GM12878 (cell line): ENCODE data around the gene SYNRG. TPM values are rescaled to one million over a fixed set of nuclear protein-coding genes. Genes with fewer than 3 reads are reported as not detected.

ENCODE experiments used
- ATAC-seq: fragments of 200-7000 bp; cut with Tn5 transposase; 3 replicates; pipeline ENCODE4 v1.9.1; 2020; ENCODE audit warnings: mild to moderate bottlenecking, moderate library complexity
- BruUV-seq: library from RNA; stranded (reverse); fragments of 400-500 nt; replicated peaks from 2 replicates; lab custom pipeline; 2021; lab: Mats Ljungman, UMichigan
- CTCF ChIA-PET: fragments of 300-600 bp; sonication (Branson Sonifier 250); formaldehyde crosslinking; extraction: SDS; loops from one replicate; lab custom pipeline; 2021; ENCODE audit warnings: inconsistent platforms; lab: Yijun Ruan, JAX
- POLR2A ChIA-PET: fragments of 350-600 bp; formaldehyde crosslinking; extraction: SDS; loops from one replicate; lab custom pipeline; 2021; ENCODE audit warnings: inconsistent platforms; lab: Charles Lee
- RAD21 ChIA-PET: fragments of 300-600 bp; sonication (Branson Sonifier 250); formaldehyde crosslinking; loops from one replicate; lab custom pipeline; 2023; ENCODE audit warnings: antibody characterized with exemption; ENCODE audit not compliant: unreplicated experiment; lab: Charles Lee
- SMC1A ChIA-PET: fragments of 300-600 bp; sonication (Branson Sonifier 250); formaldehyde crosslinking; loops from one replicate; lab custom pipeline; 2023; ENCODE audit not compliant: unreplicated experiment, uncharacterized antibody; lab: Charles Lee
- DNase-seq: peaks from one replicate; pipeline ENCODE4 v3.0.0-alpha.2; 2011; ENCODE audit warnings: low read depth, low spot score
- FAIRE-seq: peaks from 3 replicates; lab custom pipeline; 2011; peaks lifted over from hg19 to GRCh38; lab: Jason Lieb, UNC
- H2AFZ ChIP-seq: 2 replicates; pipeline ENCODE4 v1.6.0; 2011; ENCODE audit warnings: low read depth, low read length, control low read depth; ENCODE audit not compliant: control insufficient read depth
- H3K27ac ChIP-seq: 2 replicates; pipeline ENCODE4 v1.5.1; 2011; ENCODE audit warnings: control low read depth; ENCODE audit not compliant: control insufficient read depth, insufficient read depth
- H3K27me3 ChIP-seq, 2 experiments: replicated peaks in 1 of 2; 2 replicates each; pipeline versions ENCODE4 v1.6.0 to v1.6.1; 2011; ENCODE audit warnings: low read length in 1 of 2; ENCODE audit not compliant: control insufficient read depth in 2 of 2, insufficient read depth in 2 of 2
- H3K36me3 ChIP-seq, 2 experiments: 2 replicates each; pipeline ENCODE4 v1.5.1; 2011; ENCODE audit warnings: low read length in 1 of 2; ENCODE audit not compliant: control insufficient read depth in 2 of 2, insufficient read depth in 2 of 2
- H3K4me1 ChIP-seq: 2 replicates; pipeline ENCODE4 v1.6.1; 2011; ENCODE audit warnings: mild to moderate bottlenecking, low read length, moderate library complexity, mixed read lengths; ENCODE audit not compliant: control insufficient read depth, insufficient read depth
- H3K4me2 ChIP-seq: 2 replicates; pipeline ENCODE4 v1.6.0; 2011; ENCODE audit warnings: control low read depth; ENCODE audit not compliant: control insufficient read depth, insufficient read depth
- H3K4me3 ChIP-seq: fragments of 200-600 bp; sonication (generic); 2 replicates; pipeline ENCODE4 v1.5.1; 2016
- H3K79me2 ChIP-seq: 2 replicates; pipeline ENCODE4 v1.6.0; 2011; ENCODE audit warnings: low read length; ENCODE audit not compliant: control insufficient read depth, insufficient read depth
- H3K9ac ChIP-seq: 2 replicates; pipeline ENCODE4 v1.8.0; 2011; ENCODE audit warnings: low read length, control low read depth, mixed read lengths; ENCODE audit not compliant: control insufficient read depth, insufficient read depth
- H3K9me3 ChIP-seq: replicated peaks from 3 replicates; pipeline ENCODE4 v1.5.1; 2011; ENCODE audit warnings: mild to moderate bottlenecking, low read length; ENCODE audit not compliant: control insufficient read depth, insufficient read depth
- H4K20me1 ChIP-seq: 2 replicates; pipeline ENCODE4 v1.6.0; 2011; ENCODE audit not compliant: control insufficient read depth, insufficient read depth
- E2F4 ChIP-seq: IDR thresholded peaks from 2 replicates; pipeline ENCODE4 v1.6.1; 2012; ENCODE audit warnings: low read depth, low read length, improper control_type of control experiment
- EP300 ChIP-seq, 2 experiments: fragments of 150-350 bp in 1 of 2; IDR thresholded peaks; 2 replicates each; pipeline ENCODE4 v1.6.1; 2011 to 2012; ENCODE audit warnings: low read depth in 2 of 2, low read length in 2 of 2, borderline replicate concordance in 1 of 2, improper control_type of control experiment in 1 of 2, inconsistent platforms in 1 of 2; ENCODE audit not compliant: control insufficient read depth in 1 of 2
- GABPA ChIP-seq: IDR thresholded peaks from 2 replicates; pipeline ENCODE4 v1.6.1; 2014; ENCODE audit warnings: antibody characterized with exemption, low read depth, mild to moderate bottlenecking, inconsistent platforms
- RELA ChIP-seq: fragments of 450-650 bp; IDR thresholded peaks from 2 replicates; pipeline ENCODE4 v1.8.0; 2014; ENCODE audit warnings: borderline replicate concordance; ENCODE audit not compliant: partially characterized antibody
- SKIL ChIP-seq: fragments of 450-650 bp; IDR thresholded peaks from 2 replicates; pipeline ENCODE4 v1.6.1; 2017; ENCODE audit warnings: mild to moderate bottlenecking, low read depth, inconsistent platforms; ENCODE audit not compliant: poor library complexity, severe bottlenecking
- TAF1 ChIP-seq: IDR thresholded peaks from 2 replicates; pipeline ENCODE4 v1.6.1; 2011; ENCODE audit warnings: mild to moderate bottlenecking, low read depth, low read length, borderline replicate concordance
- WGBS: methylation state at CpG from one replicate; pipeline ENCODE4 v1.1.6; 2016; ENCODE audit warnings: low lambda C conversion rate; ENCODE audit not compliant: insufficient replicate concordance, insufficient coverage; ENCODE audit errors: missing lambda C conversion rate; 5-methylcytosine and 5-hydroxymethylcytosine counted together
- in situ Hi-C: fragments of 300-500 bp; cut with MboI; formaldehyde crosslinking; loops from 9 replicates; pipeline ENCODE4 v1.14.3; 2018; ENCODE audit warnings: mixed read lengths
- intact Hi-C: fragments of 100-400 bp; cut with micrococcal nuclease; formaldehyde crosslinking; loops from one replicate; pipeline ENCODE4 v1.14.2; 2022; ENCODE audit not compliant: unreplicated experiment
- polyA plus RNA-seq, 11 experiments: library from polyadenylated mRNA; depleted of rRNA in 4 of 11; unstranded in 6 of 11; stranded (reverse) in 5 of 11; fragments of >200 nt; fragmentation: Nextera tagmentation in 4 of 11; fragmentation: Illumina TruSeq in 1 of 11; extraction: Ambion mirVana in 4 of 11; extraction: Trizol in 1 of 11; gene quantifications; 1 replicate in 1 of 11; 2 replicates in 10 of 11; pipeline versions ENCODE4 v1.2.1 to v1.2.3, GENCODE V29; 2011 to 2016; ENCODE audit warnings: inconsistent platforms in 2 of 11, missing spikeins in 2 of 11, low read depth in 1 of 11
- total RNA-seq, 4 experiments: library from RNA; depleted of rRNA in 3 of 4; stranded (reverse); fragments of >200 nt in 3 of 4; fragmentation: Illumina TruSeq in 1 of 4; extraction: Trizol in 1 of 4; gene quantifications; 2 replicates each; pipeline versions ENCODE4 v1.2.1 to v1.2.3, GENCODE V29; 2013 to 2021

SYNRG gene
- total and polyA plus RNA-seq, 10 of the 15 experiments (the other 5 are each of a cell fraction or from before 2014, with no cell fraction given) = 5.2 to 40.4 (median 26.7) TPM

DNA sequence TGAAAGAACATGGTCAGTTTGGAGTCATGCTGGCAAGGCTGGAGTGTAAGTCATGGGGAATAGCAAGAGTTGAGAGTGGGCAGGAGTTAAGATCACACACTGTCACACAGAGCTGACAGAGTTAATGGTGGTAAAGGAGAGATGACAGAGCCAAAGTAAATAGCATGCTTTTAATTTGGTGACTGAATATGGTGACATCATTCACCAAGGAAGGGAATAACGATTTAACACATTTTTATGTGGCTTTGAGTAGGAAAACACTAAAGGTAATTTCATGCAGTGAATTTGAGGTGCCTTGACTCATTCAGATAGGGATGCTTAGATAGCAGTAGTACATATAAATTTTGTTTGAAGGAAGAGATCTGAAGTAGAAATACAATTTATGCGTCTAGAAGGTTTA, 42.1 kb downstream of the SYNRG start:
- ChIA-PET RAD21 (no interaction called here), SMC1A (interaction anchor here (0.7 kb wide), 1 partner anchor 101 kb away, joined by 3 read pairs; no protein-coding TSS in a partner anchor), CTCF (no interaction called here), POLR2A (no interaction called here)
- Histone ChIP-seq H3K4me3 (no peak overlapping the region), H3K9me3 (no peaks in the 10 kb centered on the region), H2AFZ (no peak overlapping the region), H3K4me1 (no peaks in the 10 kb centered on the region), H3K36me3 (peaks cover 2 to 28% of the 10 kb centered on the region in 2 experiments), H4K20me1 (no peaks in the 10 kb centered on the region), H3K9ac (no peak overlapping the region), H3K27me3 (no peaks in the 10 kb centered on the region), H3K4me2 (no peak overlapping the region), H3K27ac (no peak overlapping the region), H3K79me2 (no peaks in the 10 kb centered on the region)
- intact Hi-C loops = no loop called here
- TF ChIP-seq TAF1 (no peak), EP300 (IDR thresholded peaks at IDR 0.05; ENCODE audit: borderline replicate concordance in 1 of 2, control insufficient read depth in 1 of 2, low read depth in 2 of 2, low read length in 2 of 2) (no peak), RELA (no peak), E2F4 (no peak), SKIL (no peak), GABPA (no peak)
- DNase-seq = no peak
- no TSS peak for BruUV-seq
- FAIRE-seq = no peak
- in situ Hi-C loops = no loop called here
- ATAC-seq = no peak
- WGBS = 92% methylated on average over 2 of the region's 2 CpGs
